ENCODE results near the gene DNAJA4.
"Not testable (repeated sequence)": the region's sequence is repeated elsewhere in the genome, so short reads cannot be mapped to it uniquely, and the experiment has no call there.

The DNAJA4 gene

GRCh38 chr15:78244101-78244500 is 20.3 kb upstream of the DNAJA4 start:
- DNase-seq (ENCODE audit: low read depth) = no peak

DNA sequence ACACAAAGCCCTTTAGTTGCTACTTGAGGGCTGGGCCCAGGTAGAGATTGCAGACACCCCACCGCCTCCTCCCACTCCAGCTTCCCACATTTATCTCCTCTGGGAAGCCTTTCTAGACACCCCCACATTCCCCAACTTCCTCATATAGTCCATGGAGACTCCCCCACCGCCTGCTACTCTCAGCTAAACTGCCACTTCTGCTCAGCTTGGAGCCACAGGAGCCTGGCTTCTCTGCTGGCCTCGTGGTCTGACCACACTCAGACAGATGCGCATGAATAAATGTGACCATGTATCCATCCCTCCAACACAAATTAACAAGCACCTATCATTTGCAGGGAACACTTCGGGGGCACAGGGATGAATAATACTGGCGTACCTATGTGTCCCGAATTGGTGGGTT is 19.5 kb upstream of the DNAJA4 start:
- DNase-seq (ENCODE audit: low read depth) = no peak

DNA sequence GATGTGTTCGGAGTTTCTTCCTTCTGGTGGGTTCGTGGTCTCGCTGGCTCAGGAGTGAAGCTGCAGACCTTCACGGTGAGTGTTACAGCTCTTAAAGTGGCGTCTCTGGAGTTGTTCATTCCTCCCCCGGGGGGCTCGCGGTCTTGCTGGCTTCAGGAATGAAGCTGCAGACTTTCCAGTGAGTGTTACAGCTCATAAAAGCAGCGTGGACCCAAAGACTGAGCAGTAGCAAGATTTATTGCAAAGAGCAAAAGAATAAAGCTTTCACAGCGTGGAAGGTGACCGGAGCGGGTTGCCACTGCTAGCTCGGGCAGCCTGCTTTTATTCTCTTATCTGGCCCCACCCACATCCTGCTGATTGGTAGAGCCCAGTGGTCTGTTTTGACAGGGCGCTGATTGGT is 19.0 kb upstream of the DNAJA4 start:
- DNase-seq (ENCODE audit: low read depth) = not testable (repeated sequence)

DNA sequence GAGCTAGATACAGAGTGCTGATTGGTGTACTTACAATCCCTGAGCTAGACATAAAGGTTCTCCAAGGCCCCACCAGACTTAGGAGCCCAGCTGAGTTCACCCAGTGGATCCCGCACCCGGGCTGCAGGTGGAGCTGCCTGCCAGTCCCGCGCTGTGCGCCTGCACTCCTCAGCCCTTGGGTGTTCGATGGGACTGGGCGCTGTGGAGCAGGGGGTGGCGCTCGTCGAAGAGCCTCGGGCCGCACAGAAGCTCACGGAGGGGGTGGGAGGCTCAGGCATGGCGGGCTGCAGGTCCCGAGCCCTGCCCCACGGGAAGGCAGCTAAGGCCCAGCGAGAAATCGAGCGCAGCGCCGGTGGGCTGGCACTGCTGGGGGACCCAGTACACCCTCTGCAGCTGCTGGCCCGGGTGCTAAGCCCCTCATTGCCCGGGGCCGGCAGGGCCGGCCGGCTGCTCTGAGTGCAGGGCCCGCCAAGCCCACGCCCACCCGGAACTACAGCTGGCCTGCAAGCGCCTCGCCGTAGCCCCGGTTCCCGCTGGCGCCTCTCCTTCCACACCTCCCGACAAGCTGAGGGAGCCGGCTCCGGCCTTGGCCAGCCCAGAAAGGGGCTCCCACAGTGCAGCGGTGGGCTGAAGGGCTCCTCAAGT is 18.3 kb upstream of the DNAJA4 start:
- DNase-seq (ENCODE audit: low read depth) = not testable (repeated sequence)

DNA sequence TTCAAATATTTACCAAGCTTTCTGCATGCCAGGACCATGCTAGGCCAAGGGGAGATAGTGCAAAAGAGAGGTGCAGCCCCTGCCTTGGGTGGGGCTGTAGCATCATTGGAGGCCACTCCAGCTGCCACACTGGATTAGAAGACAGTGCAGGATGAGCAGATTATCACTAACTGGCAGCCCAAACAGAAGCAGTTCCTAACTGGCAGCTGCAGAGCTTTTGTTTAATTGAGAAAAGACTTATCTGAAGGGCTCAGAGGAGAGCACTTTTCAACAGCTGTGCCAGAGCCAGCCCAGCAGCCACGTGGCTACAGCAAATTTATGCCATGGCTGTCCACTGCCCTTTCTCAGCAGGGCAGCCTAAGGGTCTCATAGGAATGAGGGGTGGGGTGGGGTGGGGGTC is 16.5 kb upstream of the DNAJA4 start:
- no peak for DNase-seq (ENCODE audit: low read depth)

DNA sequence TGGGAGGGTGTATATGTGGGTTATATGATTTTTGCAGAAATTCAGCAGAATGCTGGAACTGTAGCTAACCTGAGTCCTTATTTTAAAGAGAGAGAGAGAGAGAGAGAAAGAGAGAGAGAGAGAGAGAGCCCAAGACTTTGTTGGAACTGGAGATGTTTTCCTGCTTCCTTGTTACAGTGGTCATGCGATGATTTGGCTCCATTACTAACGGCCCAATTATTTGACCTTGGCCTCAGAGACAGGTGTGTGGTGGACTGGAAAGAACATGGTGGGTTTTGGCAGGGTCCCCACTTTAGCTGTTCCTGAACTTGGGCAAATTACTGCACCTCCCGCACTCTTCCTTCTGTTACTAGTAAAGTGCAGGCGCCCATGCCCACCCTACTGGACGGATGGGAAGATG is 15.2 kb upstream of the DNAJA4 start:
- no peak for DNase-seq (ENCODE audit: low read depth)

GRCh38 chr15:78251136-78251535 is 13.2 kb upstream of the DNAJA4 start:
- no peak for DNase-seq (ENCODE audit: low read depth)

- DNase-seq (ENCODE audit: low read depth) = no peak
These were observed 8.8 kb upstream of the DNAJA4 start for GRCh38 chr15:78255421-78256043.

- no peak for DNase-seq (ENCODE audit: low read depth)
These were observed 8.3 kb upstream of the DNAJA4 start for GRCh38 chr15:78256044-78256437.

DNA sequence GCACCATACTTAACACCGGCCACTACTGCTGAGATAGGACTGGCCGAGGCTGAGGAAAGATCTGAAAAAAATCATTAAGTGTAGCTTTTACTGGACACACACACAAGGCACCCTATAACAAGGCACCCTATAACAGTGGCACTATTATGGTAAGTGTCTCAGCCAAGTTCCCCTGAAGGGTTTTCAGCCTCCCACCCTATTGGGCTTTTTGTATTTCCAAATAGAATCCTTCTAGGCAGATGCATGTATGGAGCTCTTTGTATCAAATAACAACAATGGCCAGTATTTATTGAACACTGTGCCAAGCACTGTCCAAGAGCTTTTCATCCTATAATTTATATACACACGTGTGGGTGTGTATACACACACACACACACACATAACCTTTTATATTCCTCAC is 6.7 kb upstream of the DNAJA4 start:
- no peak for DNase-seq (ENCODE audit: low read depth)

GRCh38 chr15:78259232-78259631 is 5.1 kb upstream of the DNAJA4 start:
- DNase-seq (ENCODE audit: low read depth) = no peak

GRCh38 chr15:78260489-78260888 is 3.9 kb upstream of the DNAJA4 start:
- DNase-seq (ENCODE audit: low read depth) = no peak

DNA sequence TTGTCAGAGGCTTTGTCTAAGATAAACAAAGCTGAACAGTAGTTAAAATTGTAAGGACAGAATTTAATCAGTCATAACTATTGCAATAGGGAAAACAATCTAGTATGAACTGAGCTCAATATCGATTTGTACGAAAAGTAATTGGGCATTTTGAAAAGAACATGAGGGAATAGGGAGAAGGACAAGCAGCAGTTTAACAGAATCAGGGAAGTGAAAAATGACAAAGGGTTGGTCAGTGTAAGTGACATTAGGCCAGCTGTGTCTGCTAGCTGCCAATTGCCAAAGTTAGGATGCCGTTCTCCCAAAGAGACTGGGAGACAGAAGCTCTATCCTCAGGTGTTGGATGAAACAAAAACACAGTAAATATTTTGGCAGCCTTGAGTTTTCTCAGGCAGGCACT is 3.3 kb upstream of the DNAJA4 start:
- no peak for DNase-seq (ENCODE audit: low read depth)

DNA sequence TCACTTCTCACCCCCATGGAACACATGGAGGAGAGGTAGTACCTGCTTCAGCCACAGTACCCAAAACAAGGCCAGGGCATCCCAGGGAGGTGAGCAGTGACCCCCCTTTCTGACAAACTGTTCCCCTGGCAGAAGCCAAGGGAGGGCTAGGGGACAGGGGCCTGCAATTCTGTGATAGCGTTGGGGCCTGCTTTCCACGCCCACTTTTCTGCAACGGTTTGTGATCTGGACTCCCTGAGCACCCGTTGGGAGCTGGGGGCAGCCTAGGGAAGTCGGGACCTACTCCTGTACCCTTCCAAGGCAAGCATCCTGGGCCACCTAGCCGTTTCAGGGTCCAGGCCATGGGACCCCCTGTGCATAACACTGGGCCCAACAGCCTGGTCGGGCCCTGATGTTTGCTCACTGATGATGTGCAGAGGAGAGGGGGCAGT is 996 bp upstream of the DNAJA4 start:
- no peak for DNase-seq (ENCODE audit: low read depth)

- DNase-seq (ENCODE audit: low read depth) = no peak
These were observed 457 bp upstream of the DNAJA4 start for GRCh38 chr15:78263907-78264303.

DNA sequence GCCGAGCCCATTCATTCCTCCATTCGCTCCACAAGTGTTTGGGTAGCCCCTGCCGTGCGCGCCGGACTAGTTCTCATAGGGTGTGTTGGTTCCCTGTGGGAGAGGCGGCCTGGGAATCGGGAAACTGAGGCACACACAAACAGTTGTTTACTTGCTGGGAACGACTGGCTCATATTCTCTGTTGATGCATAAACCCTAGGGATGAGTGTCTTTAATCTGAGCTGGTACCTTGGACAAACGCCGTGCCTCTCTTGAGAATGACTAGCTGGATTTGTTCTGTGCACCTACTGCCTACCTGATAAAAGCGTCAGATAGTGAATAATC is 737 bp downstream of the DNAJA4 start:
- no peak for DNase-seq (ENCODE audit: low read depth)

GRCh38 chr15:78265752-78266224 is 1.4 kb downstream of the DNAJA4 start:
- DNase-seq (ENCODE audit: low read depth) = no peak

- DNase-seq (ENCODE audit: low read depth) = no peak
These were observed 1.9 kb downstream of the DNAJA4 start for GRCh38 chr15:78266229-78266628.

- DNase-seq (ENCODE audit: low read depth) = no peak
These were observed 2.4 kb downstream of the DNAJA4 start for GRCh38 chr15:78266806-78267205.

GRCh38 chr15:78272316-78272715 is 8.0 kb downstream of the DNAJA4 start:
- no peak for DNase-seq (ENCODE audit: low read depth)

DNA sequence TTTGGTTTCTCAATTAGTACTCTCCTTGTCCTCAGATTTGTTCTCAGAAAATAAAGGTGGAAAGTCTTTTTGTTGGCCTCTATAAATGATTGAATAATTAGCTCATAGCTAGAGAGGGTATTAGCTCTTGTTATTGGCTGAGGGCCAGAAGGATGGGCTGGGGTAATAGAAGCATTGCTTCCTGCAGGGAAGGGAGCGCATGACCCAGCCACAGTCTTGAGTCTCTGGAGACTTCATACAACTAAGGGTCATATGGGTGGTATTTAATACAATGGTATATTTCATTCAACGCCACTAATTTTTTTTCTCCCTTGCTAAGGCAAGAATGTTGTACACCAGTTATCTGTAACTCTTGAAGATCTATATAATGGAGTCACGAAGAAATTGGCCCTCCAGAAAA is 8.4 kb downstream of the DNAJA4 start:
- no peak for DNase-seq (ENCODE audit: low read depth)

DNA sequence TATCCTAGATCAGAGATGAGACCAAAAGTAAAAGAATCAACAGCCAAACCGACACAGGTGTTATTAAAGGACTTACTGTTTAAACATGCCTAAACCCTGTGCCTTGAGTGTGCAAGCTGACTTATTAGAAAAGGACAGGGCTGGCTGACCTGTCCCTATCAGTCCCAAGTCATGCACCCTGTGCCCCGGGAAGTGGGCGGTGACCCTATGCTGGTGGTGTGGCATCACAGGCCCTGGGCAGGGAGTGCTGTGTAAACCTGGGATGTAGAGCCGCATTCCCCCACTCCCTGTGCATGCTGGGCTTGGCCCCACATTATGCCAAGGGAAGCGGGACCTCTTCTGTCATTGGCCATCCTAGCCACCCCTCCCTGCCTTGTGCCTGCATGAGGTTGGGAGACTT is 10.6 kb downstream of the DNAJA4 start:
- no peak for DNase-seq (ENCODE audit: low read depth)

GRCh38 chr15:78276064-78276943 is 11.9 kb downstream of the DNAJA4 start:
- no peak for DNase-seq (ENCODE audit: low read depth)
